GM18907 (cell line): ENCODE measurements around the gene ZNF581.

Experiments
- ATAC-seq: cut with Tn5 transposase; IDR thresholded peaks from one replicate; pipeline ENCODE4 v1.9.1; 2021; ENCODE audit warnings: mild to moderate bottlenecking, moderate library complexity; ENCODE audit not compliant: unreplicated experiment

ZNF581 gene

GRCh38 chr19:55678121-55678671 is 34.7 kb downstream of the ZNF581 start:
- ATAC-seq = peak; percentile 74

DNA sequence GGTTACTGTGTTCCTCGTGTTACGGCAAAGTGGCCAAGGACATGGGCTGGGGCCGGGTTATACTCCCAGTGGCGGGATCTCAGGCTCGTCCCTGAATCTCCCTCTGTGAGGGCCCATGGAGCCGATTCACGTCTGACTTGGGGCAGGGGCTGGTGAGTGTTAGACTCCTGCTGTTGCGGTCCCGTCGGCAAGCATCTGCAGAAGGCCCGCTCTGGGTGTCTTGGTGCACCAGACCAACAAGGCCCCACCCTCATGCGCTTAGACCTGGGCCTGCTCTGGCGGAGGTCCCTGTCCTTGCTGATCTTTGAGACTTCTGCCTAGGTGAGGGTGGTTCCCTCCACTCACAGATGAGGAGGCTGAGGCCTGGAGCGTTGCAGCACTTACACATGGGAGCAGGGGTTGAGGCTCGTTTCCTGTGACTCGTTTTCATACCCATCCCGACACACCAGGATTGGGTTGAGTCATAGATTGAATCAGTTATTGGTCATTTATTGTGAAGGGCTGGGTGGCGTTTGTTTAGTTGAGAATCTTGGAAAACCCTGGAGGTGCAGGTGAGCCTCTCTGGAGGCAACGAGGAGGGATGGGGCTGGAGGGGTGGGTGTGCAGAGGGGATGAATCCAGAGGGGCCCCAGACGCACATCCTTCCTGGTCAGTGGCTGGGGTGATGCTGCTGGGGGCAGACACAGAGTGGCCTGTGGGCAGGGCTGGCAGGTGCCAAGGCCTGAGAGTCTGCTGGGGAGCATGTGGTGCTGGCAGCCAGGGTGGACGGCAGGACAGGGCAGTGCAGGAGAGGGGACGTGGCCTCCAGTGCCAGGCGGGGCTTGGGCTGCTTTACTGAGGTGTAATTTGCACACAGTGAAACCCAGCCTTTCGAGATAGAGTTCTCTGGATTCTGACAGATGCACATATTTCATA is 36.2 kb downstream of the ZNF581 start:
- ATAC-seq = no peak

GRCh38 chr19:55680339-55681130 is 37.1 kb downstream of the ZNF581 start:
- no peak for ATAC-seq

DNA sequence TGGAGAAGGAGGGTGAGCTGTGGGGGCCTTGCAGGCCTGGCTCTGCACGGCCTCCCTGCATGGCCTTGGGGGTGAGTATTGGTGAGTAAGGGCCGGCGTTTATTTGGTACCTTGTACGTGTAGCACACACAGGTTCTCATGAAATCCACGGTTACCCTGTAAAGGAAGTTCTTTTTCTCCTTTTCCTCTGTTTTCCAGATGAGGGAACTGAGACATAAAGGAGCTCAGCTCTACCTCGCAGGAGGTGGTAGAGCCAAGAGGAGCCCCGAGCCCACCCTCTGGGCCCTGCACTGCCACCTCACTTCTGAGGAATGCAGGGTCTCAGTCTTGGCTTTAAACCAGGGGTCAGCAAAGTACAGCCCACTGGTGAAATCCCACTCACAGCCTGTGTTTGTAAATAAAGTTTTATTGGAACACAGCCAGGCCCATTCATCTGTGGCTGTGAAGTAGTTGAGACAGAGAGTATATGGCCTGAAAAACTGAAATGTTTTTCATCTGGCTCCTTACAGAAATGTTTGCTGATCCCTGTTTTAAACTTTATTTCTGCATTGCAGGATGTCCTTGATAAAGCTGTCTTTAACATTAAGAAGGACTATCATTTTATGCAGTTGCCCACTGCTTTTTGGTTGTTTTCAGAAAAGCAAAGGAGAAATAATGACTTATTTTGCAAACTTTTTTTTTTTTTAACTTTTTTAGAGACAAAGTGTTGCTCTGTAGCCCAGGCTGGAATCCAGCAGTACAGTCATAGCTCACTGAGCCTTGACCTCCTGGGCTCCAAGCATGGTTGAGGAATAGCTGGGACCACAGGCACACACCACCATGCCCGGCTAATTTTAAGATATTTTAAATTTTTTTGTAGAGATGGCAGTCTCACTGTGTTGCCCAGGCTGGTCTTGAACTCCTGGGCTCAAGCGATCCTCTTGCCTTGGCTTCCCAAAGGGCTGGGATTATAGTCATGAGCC is 38.0 kb downstream of the ZNF581 start:
- ATAC-seq = no peak

DNA sequence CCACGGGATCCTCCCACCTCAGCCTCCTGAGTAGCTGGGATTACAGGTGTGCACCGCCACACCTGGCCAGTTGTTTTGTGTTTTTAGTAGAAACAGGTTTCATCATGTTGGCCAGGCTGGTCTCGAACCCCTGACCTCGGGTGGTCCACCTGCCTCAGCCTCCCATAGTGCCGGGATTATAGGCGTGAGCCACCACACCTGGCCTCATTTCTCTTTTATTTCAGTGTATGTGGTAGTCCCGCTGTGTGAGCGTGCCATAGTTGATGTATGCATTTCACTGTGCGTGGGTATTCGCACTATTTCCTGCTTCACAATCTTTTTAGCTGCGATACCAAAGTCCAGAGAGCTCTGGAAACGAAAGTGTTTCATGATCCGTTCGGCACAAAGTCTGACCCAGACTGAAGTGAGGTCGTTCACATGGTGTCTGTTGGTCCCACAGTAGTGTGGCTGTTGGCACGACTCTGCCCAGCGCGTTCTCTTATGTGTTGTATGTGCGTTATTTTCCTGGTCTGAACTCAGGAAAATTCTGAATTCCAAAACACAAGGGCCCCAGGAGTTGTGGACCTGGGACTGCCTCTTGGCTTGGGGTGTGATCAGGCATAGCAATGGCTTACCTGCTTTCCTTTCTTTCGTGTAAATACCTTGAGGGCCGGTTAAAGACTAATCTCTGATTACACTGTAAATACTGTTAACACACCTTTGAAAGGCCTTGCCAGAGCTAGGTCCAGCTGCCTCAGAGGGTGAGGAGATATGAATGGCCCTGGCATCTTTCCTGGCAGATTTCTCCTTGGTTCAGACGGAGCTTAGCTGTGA is 40.2 kb downstream of the ZNF581 start:
- ATAC-seq = no peak

DNA sequence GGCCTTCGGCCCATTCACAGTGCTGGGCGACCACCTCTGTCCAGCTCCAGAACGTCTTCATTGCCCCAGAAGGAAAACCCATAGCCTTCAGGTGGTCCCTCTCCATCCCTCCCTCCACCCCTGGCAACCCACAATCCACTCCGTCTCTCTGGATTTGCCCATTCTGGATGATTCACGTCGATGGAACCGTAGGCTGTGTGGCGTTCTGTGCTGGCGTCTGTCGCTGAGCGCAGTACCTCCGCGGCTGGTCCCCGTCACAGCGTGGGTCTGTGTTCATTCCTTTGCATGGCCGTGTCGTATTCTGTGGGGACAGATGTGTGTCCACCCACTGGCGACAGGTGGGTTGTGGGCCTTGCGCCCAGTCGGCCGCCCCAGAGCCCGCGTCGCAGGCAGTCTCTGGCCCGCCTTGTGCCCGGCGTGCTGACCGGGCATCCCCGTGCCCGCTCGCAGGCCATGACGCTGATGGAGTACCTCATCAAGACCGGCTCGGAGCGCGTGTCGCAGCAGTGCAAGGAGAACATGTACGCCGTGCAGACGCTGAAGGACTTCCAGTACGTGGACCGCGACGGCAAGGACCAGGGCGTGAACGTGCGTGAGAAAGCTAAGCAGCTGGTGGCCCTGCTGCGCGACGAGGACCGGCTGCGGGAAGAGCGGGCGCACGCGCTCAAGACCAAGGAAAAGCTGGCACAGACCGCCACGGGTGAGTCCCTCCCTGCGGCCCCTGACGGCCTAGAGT is 41.7 kb downstream of the ZNF581 start:
- ATAC-seq = no peak

DNA sequence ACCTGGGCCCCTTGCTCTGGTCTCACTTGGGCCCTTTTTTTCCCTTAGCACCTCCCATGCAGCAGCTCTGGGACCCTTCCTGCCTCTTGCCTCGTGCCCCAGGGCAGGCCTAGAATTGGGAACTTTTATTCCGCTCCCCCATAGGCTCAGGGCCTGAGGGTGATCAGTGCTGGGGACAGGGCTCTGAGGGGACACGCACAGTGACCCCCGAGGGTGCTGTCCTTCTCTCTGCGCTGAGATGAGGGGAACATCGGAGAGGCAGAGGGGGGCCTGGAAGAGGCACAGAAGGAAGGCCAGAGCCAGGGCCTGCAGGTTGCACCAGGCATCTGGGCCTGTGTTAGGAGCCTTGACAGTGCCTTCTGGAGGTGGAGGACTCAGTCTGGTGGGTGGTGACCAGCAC is 42.3 kb downstream of the ZNF581 start:
- ATAC-seq = no peak

- ATAC-seq = no peak
Measured at GRCh38 chr19:55686311-55687050, 43.0 kb downstream of the ZNF581 start.

- ATAC-seq = no peak
Measured at GRCh38 chr19:55687281-55688201, 44.1 kb downstream of the ZNF581 start.

DNA sequence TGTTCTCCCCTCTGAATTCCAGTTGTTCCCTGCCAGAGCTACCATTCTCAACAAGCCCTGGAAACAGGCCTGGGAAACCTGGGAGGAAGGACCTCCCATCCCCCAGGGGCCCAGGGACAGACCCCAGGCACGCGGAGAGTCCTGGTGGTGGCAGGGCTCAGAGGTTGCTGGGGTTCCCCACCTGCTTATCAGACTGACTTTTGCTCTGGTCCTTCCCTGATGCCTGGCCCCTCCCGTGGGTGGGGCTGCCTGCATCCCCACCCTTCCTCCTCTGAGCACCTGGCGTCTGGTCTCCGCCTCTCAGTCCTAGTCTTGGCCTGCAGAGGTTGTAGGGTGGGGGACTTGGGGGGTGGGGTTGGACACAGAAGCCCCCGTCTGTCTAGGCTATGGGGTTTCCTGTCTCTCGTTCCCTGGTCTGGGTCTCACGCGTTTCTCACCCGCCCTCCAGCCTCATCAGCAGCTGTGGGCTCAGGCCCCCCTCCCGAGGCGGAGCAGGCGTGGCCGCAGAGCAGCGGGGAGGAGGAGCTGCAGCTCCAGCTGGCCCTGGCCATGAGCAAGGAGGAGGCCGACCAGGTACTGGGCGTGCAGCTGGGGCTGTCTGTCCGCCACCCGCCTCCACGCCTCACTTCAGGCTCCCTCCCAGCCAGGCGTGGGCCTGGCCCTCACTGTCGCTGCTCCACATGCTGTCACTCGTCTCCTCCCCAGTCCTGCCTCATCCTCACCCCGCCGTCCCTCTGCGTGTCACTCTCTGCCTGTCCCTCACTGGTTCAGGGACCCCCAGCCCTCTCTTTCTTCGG is 45.2 kb downstream of the ZNF581 start:
- no peak for ATAC-seq

DNA sequence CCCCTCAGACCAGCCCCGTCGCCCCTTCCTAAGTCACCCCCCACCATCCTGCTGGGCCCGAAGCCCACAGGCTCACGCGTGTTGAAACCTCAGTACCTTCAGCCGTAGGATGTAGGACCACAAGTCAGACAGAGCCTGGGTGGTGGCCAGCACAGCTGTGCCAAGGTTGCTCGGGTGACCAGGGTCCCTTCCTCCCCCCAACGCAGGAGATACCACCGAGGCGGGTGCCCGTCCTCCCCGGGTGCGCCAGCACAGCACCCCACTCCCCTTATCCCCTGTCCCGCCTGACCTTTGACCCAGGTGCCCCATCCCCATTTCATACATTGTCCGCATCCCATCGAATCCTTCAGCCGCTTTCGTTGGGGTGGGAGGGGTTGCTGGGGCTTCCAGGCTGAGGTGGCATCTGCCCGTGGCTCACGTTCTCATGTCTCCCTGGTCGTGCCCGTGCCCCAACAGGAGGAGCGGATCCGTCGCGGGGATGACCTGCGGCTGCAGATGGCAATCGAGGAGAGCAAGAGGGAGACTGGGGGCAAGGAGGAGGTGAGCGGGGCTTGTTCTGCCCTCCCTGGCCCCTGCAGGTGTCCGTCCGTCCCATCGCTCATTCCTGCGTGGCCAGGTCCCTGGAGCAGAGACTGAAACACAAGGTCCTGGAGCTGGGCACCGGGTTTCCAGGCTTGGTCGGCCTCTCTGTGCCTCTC is 46.1 kb downstream of the ZNF581 start:
- ATAC-seq = no peak

DNA sequence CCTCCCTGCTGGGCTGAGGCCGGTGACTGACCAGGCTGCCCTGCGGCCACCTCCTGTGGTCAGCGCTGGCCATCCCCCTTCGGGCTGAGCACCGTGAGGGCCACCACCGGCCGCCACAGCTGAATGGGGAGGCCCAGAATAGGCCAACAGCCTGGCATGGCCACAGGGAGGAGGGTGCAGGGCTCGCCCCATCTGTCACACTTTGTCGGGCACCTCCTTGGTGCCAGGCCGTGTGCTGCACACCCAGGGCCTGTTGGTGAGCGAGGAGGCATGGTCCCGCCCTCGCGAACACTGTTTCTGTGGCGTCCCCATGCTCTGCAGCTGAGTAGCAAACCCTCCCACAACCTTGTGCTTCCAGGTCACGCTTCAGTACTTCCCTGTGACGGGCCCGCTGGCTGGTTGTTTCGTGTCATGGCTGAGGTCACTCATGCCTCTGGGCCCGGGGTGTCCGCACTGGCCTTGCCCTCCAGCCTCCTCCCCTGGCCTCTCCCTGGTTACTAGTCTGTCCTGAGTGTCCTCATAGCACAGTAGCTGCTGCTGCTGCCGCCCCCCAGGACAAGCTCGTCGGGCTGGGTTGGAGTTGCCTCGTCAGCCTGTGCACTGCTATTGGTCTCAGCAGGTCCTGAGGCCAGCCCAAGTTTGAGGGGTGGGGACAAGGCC is 46.8 kb downstream of the ZNF581 start:
- ATAC-seq = no peak

- no peak for ATAC-seq
Measured at GRCh38 chr19:55690769-55691545, 47.5 kb downstream of the ZNF581 start.
